HCT116 (cell line): ENCODE measurements around the gene DCP2. TPM values are rescaled to one million over a fixed set of nuclear protein-coding genes. Genes with fewer than 3 reads are reported as not detected.

Experiments used
- ATAC-seq: fragments of 200-7000 bp; cut with Tn5 transposase; 2 replicates; pipeline ENCODE4 v1.9.1; 2020; ENCODE audit warnings: mild to moderate bottlenecking, moderate library complexity
- BruUV-seq: library from RNA; stranded (reverse); fragments of 400-500 nt; replicated peaks from 2 replicates; lab custom pipeline; 2021; lab: Mats Ljungman, UMichigan
- CTCF ChIA-PET: fragments of 300-600 bp; sonication (Branson Sonifier 250); formaldehyde crosslinking; loops from one replicate; lab custom pipeline; 2021; ENCODE audit warnings: antibody characterized with exemption; lab: Charles Lee
- POLR2A ChIA-PET: fragments of 300-600, 350-600 bp; sonication (Branson Sonifier 250); formaldehyde crosslinking; loops from one replicate; lab custom pipeline; 2021; ENCODE audit warnings: antibody characterized with exemption; lab: Charles Lee
- RAD21 ChIA-PET, 2 experiments: fragments of 300-600 bp; sonication (Branson Sonifier 250); formaldehyde crosslinking; loops; one replicate each; lab custom pipeline; 2023; ENCODE audit warnings: low total read pairs in 2 of 2; ENCODE audit not compliant: uncharacterized antibody in 2 of 2, unreplicated experiment in 2 of 2, low non-redundant PET in 1 of 2; lab: Charles Lee
- DNase-seq: peaks from one replicate; pipeline ENCODE4 v3.0.0-alpha.2; 2010; ENCODE audit warnings: low read depth, low spot score
- H2AFZ ChIP-seq: fragments of 200-600 bp; shearing (Covaris generic), sonication (generic); 2 replicates; pipeline ENCODE4 v1.6.1; 2017; ENCODE audit warnings: low read depth, mixed run types, mixed read lengths, antibody characterized with exemption, low read length; ENCODE audit not compliant: poor library complexity, severe bottlenecking
- H3K27ac ChIP-seq: 2 replicates; pipeline ENCODE4 v1.5.1; 2012; ENCODE audit warnings: low read depth, low read length
- H3K27me3 ChIP-seq: fragments of 200-600 bp; sonication (generic); 2 replicates; pipeline ENCODE4 v1.6.1; 2016; ENCODE audit warnings: mixed run types, low read length, mixed read lengths; ENCODE audit not compliant: insufficient read depth
- H3K36me3 ChIP-seq, 2 experiments: fragments of 200-500 bp in 1 of 2; fragments of 200-600 bp in 1 of 2; sonication (Bioruptor generic) in 1 of 2; sonication (generic) in 1 of 2; 2 replicates each; pipeline versions ENCODE4 v1.5.1 to v1.6.1; 2014 to 2016; ENCODE audit warnings: low read length in 2 of 2, inconsistent platforms in 1 of 2, mixed read lengths in 1 of 2, mixed run types in 1 of 2; ENCODE audit not compliant: insufficient read depth in 2 of 2, control insufficient read depth in 1 of 2
- H3K4me1 ChIP-seq, 2 experiments: fragments of 200-600 bp in 1 of 2; sonication (generic) in 1 of 2; 2 replicates each; pipeline versions ENCODE4 v1.5.1 to v1.6.1; 2012 to 2017; ENCODE audit warnings: low read length in 2 of 2, inconsistent platforms in 1 of 2, mild to moderate bottlenecking in 1 of 2, mixed read lengths in 1 of 2, mixed run types in 1 of 2, moderate library complexity in 1 of 2; ENCODE audit not compliant: insufficient read depth in 2 of 2, control insufficient read depth in 1 of 2
- H3K4me2 ChIP-seq: fragments of 200-600 bp; sonication (generic); 2 replicates; pipeline ENCODE4 v1.6.1; 2017; ENCODE audit warnings: mixed run types, low read length, mixed read lengths
- H3K4me3 ChIP-seq, 2 experiments: fragments of 200-600 bp in 1 of 2; sonication (generic) in 1 of 2; replicated peaks in 1 of 2; 2 replicates each; pipeline ENCODE4 v1.5.1; 2011 to 2016; ENCODE audit warnings: low read length in 2 of 2, control low read depth in 1 of 2, low read depth in 1 of 2, mild to moderate bottlenecking in 1 of 2, mixed read lengths in 1 of 2, mixed run types in 1 of 2
- H3K79me2 ChIP-seq: fragments of 200-600 bp; sonication (generic); 2 replicates; pipeline ENCODE4 v1.6.1; 2017; ENCODE audit warnings: mild to moderate bottlenecking, mixed run types, low read length, moderate library complexity, mixed read lengths; ENCODE audit not compliant: insufficient read depth
- H3K9ac ChIP-seq: fragments of 200-600 bp; sonication (generic); 2 replicates; pipeline ENCODE4 v1.6.1; 2016; ENCODE audit warnings: low read length, mixed read lengths
- H3K9me2 ChIP-seq: fragments of 200-600 bp; sonication (generic), shearing (Covaris generic); 2 replicates; pipeline ENCODE4 v1.6.1; 2017; ENCODE audit warnings: mixed run types, mild to moderate bottlenecking, moderate library complexity; ENCODE audit not compliant: insufficient read depth
- H3K9me3 ChIP-seq, 2 experiments: fragments of 200-500 bp in 1 of 2; fragments of 200-600 bp in 1 of 2; sonication (Bioruptor generic) in 1 of 2; sonication (generic) in 1 of 2; 2 replicates each; pipeline ENCODE4 v1.6.1; 2014 to 2017; ENCODE audit warnings: low read length in 2 of 2, mixed read lengths in 2 of 2, inconsistent platforms in 1 of 2, low read depth in 1 of 2, mild to moderate bottlenecking in 1 of 2, mixed run types in 1 of 2, moderate library complexity in 1 of 2; ENCODE audit not compliant: control insufficient read depth in 1 of 2, insufficient read depth in 1 of 2
- H4K20me1 ChIP-seq: fragments of 200-600 bp; sonication (generic), shearing (Covaris generic); 2 replicates; pipeline ENCODE4 v1.6.1; 2017; ENCODE audit warnings: mixed run types, mild to moderate bottlenecking, moderate library complexity; ENCODE audit not compliant: insufficient read depth
- CBX3 ChIP-seq: IDR thresholded peaks from 2 replicates; pipeline ENCODE4 v1.6.1; 2012; ENCODE audit warnings: low read depth
- CEBPB ChIP-seq: IDR thresholded peaks from 2 replicates; pipeline ENCODE4 v1.6.1; 2012; ENCODE audit warnings: low read depth
- CTCF ChIP-seq, 3 experiments: fragments of 200-600 bp in 1 of 3; sonication (generic) in 1 of 3; IDR thresholded peaks in 2 of 3; conservative IDR thresholded peaks in 1 of 3; 2 replicates each; pipeline ENCODE4 v1.5.1; 2012 to 2017; ENCODE audit warnings: low read depth in 2 of 3, low read length in 2 of 3, antibody characterized with exemption in 1 of 3, borderline replicate concordance in 1 of 3, control low read depth in 1 of 3, mild to moderate bottlenecking in 1 of 3, mixed read lengths in 1 of 3, mixed run types in 1 of 3, moderate library complexity in 1 of 3; ENCODE audit not compliant: insufficient read depth in 1 of 3
- EGR1 ChIP-seq: IDR thresholded peaks from 2 replicates; pipeline ENCODE4 v1.6.1; 2012; ENCODE audit warnings: low read depth
- ELF1 ChIP-seq: IDR thresholded peaks from 2 replicates; pipeline ENCODE4 v1.6.1; 2012; ENCODE audit warnings: low read depth, borderline replicate concordance
- EZH2phosphoT487 ChIP-seq: fragments of 200-600 bp; IDR thresholded peaks from 2 replicates; pipeline ENCODE4 v1.6.1; 2018; ENCODE audit warnings: antibody characterized with exemption, borderline replicate concordance
- JUND ChIP-seq: IDR thresholded peaks from 2 replicates; pipeline ENCODE4 v1.6.1; 2012
- MAX ChIP-seq: IDR thresholded peaks from 2 replicates; pipeline ENCODE4 v1.6.1; 2012
- RAD21 ChIP-seq: IDR thresholded peaks from 2 replicates; pipeline ENCODE4 v1.6.1; 2012; ENCODE audit warnings: low read depth, mild to moderate bottlenecking
- REST ChIP-seq: IDR thresholded peaks from 2 replicates; pipeline ENCODE4 v1.6.1; 2012; ENCODE audit warnings: low read depth
- SRF ChIP-seq: IDR thresholded peaks from 2 replicates; pipeline ENCODE4 v1.6.1; 2012; ENCODE audit warnings: low read depth
- YY1 ChIP-seq: IDR thresholded peaks from 2 replicates; pipeline ENCODE4 v1.6.1; 2011; ENCODE audit warnings: low read length, low read depth, moderate library complexity, mild to moderate bottlenecking; ENCODE audit not compliant: insufficient replicate concordance; ENCODE audit errors: extremely low read depth
- ZFX ChIP-seq: fragments of 450-650 bp; IDR thresholded peaks from 2 replicates; pipeline ENCODE4 v1.6.1; 2017
- intact Hi-C: fragments of 100-400 bp; cut with micrococcal nuclease; formaldehyde crosslinking; loops from 2 replicates; pipeline ENCODE4 v1.10.0; 2022
- total RNA-seq: library from RNA; stranded (reverse); gene quantifications from one replicate; pipeline ENCODE4 v1.2.1, GENCODE V29; 2021; ENCODE audit not compliant: unreplicated experiment

The DCP2 gene
- total RNA-seq, 1 experiment from 2014 or later = 57.1 TPM

GRCh38 chr5:113059232-113060040 lies 82.8 kb downstream of the DCP2 start:
- DNase-seq (no peak), ATAC-seq (no peak)
- no peaks in the 10 kb centered on the region for H3K4me1 ChIP-seq
- no peak overlapping the region for H3K4me2 ChIP-seq
- intact Hi-C loops = no loop called here
- no peak overlapping the region for H3K27ac ChIP-seq
- H3K9me2 ChIP-seq = no peaks in the 10 kb centered on the region
- RAD21 ChIA-PET = no interaction called here
- H2AFZ ChIP-seq = no peak overlapping the region
- no peak overlapping the region for H3K9ac ChIP-seq
- H3K9me3 ChIP-seq = no peaks in the 10 kb centered on the region
- no peak for TF ChIP-seq SRF
- TF ChIP-seq EZH2phosphoT487 = no peak
- no peak for TF ChIP-seq ZFX
- no peak for TF ChIP-seq CBX3
- TF ChIP-seq REST = no peak
- no peak for TF ChIP-seq CEBPB
- no peak for TF ChIP-seq YY1
- no peak for TF ChIP-seq CTCF (IDR thresholded peaks at IDR 0.05 in 2 of 3, conservative IDR thresholded peaks at IDR 0.05 in 1 of 3; ENCODE audit: borderline replicate concordance in 1 of 3, insufficient read depth in 1 of 3, low read depth in 2 of 3, low read length in 2 of 3)
- no peak for TF ChIP-seq MAX
- no peak for TF ChIP-seq JUND
- no peak for TF ChIP-seq RAD21
- TF ChIP-seq ELF1 = no peak
- TF ChIP-seq EGR1 = no peak
- TF ChIP-seq, all 23 proteins: peak for 0
- no peaks in the 10 kb centered on the region for H3K36me3 ChIP-seq
- CTCF ChIA-PET = no interaction called here
- POLR2A ChIA-PET = no interaction called here
- no peaks in the 10 kb centered on the region for H3K27me3 ChIP-seq
- no TSS peak for BruUV-seq
- no peak overlapping the region for H3K4me3 ChIP-seq
- H4K20me1 ChIP-seq = no peaks in the 10 kb centered on the region
- H3K79me2 ChIP-seq = no peaks in the 10 kb centered on the region
